GM21447 (cell line): ENCODE measurements around the gene RALGPS1.
A peak's percentile ranks its signal among the peaks of the same experiment; 100 is the strongest.

Experiments
- ATAC-seq: cut with Tn5 transposase; IDR thresholded peaks from one replicate; pipeline ENCODE4 v1.9.1; 2021; ENCODE audit not compliant: unreplicated experiment

Gene RALGPS1

GRCh38 chr9:126914458-126915280 lies at the start of gene RALGPS1:
Gene RALGPS1, plus strand, starts transcription at chr9:126914782. Its CDS starts 47,508 bp downstream, at chr9:126962290.
- peak; percentile 96 for ATAC-seq

GRCh38 chr9:126869368-126869767 lies 45.2 kb upstream of the RALGPS1 start:
- ATAC-seq = no peak

- no peak for ATAC-seq
These were observed 42.1 kb upstream of the RALGPS1 start for GRCh38 chr9:126872516-126872915.

GRCh38 chr9:126874546-126875314 lies 39.9 kb upstream of the RALGPS1 start:
- no peak for ATAC-seq

GRCh38 chr9:126875756-126876510 lies 38.6 kb upstream of the RALGPS1 start:
- ATAC-seq = no peak

- no peak for ATAC-seq
These were observed 38.1 kb upstream of the RALGPS1 start for GRCh38 chr9:126876531-126876930.

GRCh38 chr9:126877418-126877817 lies 37.2 kb upstream of the RALGPS1 start:
- ATAC-seq = no peak

GRCh38 chr9:126879288-126879687 lies 35.3 kb upstream of the RALGPS1 start:
- no peak for ATAC-seq

GRCh38 chr9:126880226-126880946 lies 34.2 kb upstream of the RALGPS1 start:
- no peak for ATAC-seq

- no peak for ATAC-seq
These were observed 33.6 kb upstream of the RALGPS1 start for GRCh38 chr9:126880947-126881332.

- no peak for ATAC-seq
These were observed 31.8 kb upstream of the RALGPS1 start for GRCh38 chr9:126882746-126883145.

- ATAC-seq = no peak
These were observed 30.9 kb upstream of the RALGPS1 start for GRCh38 chr9:126883636-126884035.

- ATAC-seq = no peak
These were observed 29.4 kb upstream of the RALGPS1 start for GRCh38 chr9:126885131-126885641.

- no peak for ATAC-seq
These were observed 28.4 kb upstream of the RALGPS1 start for GRCh38 chr9:126886034-126886822.

GRCh38 chr9:126886897-126887296 lies 27.7 kb upstream of the RALGPS1 start:
- ATAC-seq = no peak

- ATAC-seq = no peak
These were observed 22.9 kb upstream of the RALGPS1 start for GRCh38 chr9:126891676-126892075.

- no peak for ATAC-seq
These were observed 21.5 kb upstream of the RALGPS1 start for GRCh38 chr9:126893079-126893478.

- no peak for ATAC-seq
These were observed 20.5 kb upstream of the RALGPS1 start for GRCh38 chr9:126894052-126894603.

GRCh38 chr9:126902210-126902609 lies 12.4 kb upstream of the RALGPS1 start:
- ATAC-seq = no peak
